CD4-positive, alpha-beta memory T cell (primary cell): ENCODE measurements around the gene ST3GAL6. TPM values are rescaled to one million over a fixed set of nuclear protein-coding genes. Genes with fewer than 3 reads are reported as not detected.

Experiments
- CTCF ChIA-PET: fragments of 350-600 bp; sonication (Branson Sonifier 250); formaldehyde crosslinking; loops from one replicate; lab custom pipeline; 2021; ENCODE audit warnings: inconsistent platforms; ENCODE audit not compliant: partially characterized antibody; lab: Charles Lee
- POLR2A ChIA-PET: fragments of 350-600 bp; sonication (Branson Sonifier 250); formaldehyde crosslinking; loops from one replicate; lab custom pipeline; 2021; ENCODE audit not compliant: partially characterized antibody; lab: Charles Lee
- DNase-seq, 5 donors: peaks; one replicate each; pipeline versions ENCODE4 v3.0.0 to v3.0.0-alpha.2; 2020 to 2022; ENCODE audit warnings: mixed read lengths in 1 of 5
- H3K27ac ChIP-seq: one replicate; pipeline ENCODE4 v1.7.0; 2013; ENCODE audit warnings: low read depth, low read length
- H3K27me3 ChIP-seq: 2 replicates; pipeline ENCODE4 v1.7.0; 2013; ENCODE audit warnings: mild to moderate bottlenecking, low read length, moderate library complexity; ENCODE audit not compliant: insufficient read depth
- H3K36me3 ChIP-seq: 2 replicates; pipeline ENCODE4 v1.7.0; 2013; ENCODE audit warnings: mild to moderate bottlenecking, low read length, moderate library complexity; ENCODE audit not compliant: insufficient read depth
- H3K4me1 ChIP-seq: 2 replicates; pipeline ENCODE4 v1.7.0; 2013; ENCODE audit warnings: mild to moderate bottlenecking, low read length, moderate library complexity; ENCODE audit not compliant: insufficient read depth
- H3K4me3 ChIP-seq, 2 donors: one replicate each; pipeline ENCODE4 v1.7.0; 2013; ENCODE audit warnings: low read length in 2 of 2, mild to moderate bottlenecking in 1 of 2
- H3K9me3 ChIP-seq, 2 donors: one replicate each; pipeline ENCODE4 v1.7.0; 2013; ENCODE audit warnings: low read length in 2 of 2, control low read depth in 1 of 2; ENCODE audit not compliant: control insufficient read depth in 1 of 2
- H3K27ac Mint-ChIP-seq, 7 donors: one replicate each; pipeline ENCODE4 v1.8.0; 2020 to 2021; ENCODE audit warnings: mixed read lengths in 7 of 7, mild to moderate bottlenecking in 6 of 7, inconsistent platforms in 3 of 7, moderate library complexity in 3 of 7
- H3K27me3 Mint-ChIP-seq, 2 donors: one replicate each; pipeline ENCODE4 v1.8.0; 2020 to 2021; ENCODE audit warnings: mixed read lengths in 2 of 2
- H3K36me3 Mint-ChIP-seq, 2 donors: one replicate each; pipeline ENCODE4 v1.8.0; 2020 to 2021; ENCODE audit warnings: mixed read lengths in 2 of 2, inconsistent platforms in 1 of 2, mild to moderate bottlenecking in 1 of 2
- H3K4me1 Mint-ChIP-seq, 4 donors: one replicate each; pipeline ENCODE4 v1.8.0; 2020 to 2021; ENCODE audit warnings: mixed read lengths in 4 of 4, mild to moderate bottlenecking in 1 of 4
- H3K4me3 Mint-ChIP-seq, 8 donors: one replicate each; pipeline ENCODE4 v1.8.0; 2020 to 2021; ENCODE audit warnings: mixed read lengths in 8 of 8, mild to moderate bottlenecking in 7 of 8, moderate library complexity in 6 of 8, inconsistent platforms in 3 of 8
- H3K9me3 Mint-ChIP-seq, 8 donors: one replicate each; pipeline ENCODE4 v1.8.0; 2020 to 2021; ENCODE audit warnings: mixed read lengths in 8 of 8, mild to moderate bottlenecking in 5 of 8, inconsistent platforms in 3 of 8, moderate library complexity in 1 of 8
- intact Hi-C: fragments of 100-400 bp; cut with micrococcal nuclease; formaldehyde crosslinking; loops from one replicate; pipeline ENCODE4 v1.15.1; 2023
- polyA plus RNA-seq, 2 donors: library from polyadenylated mRNA; unstranded; fragments of 300-500 nt; fragmentation: Illumina TruSeq; gene quantifications; one replicate each; pipeline ENCODE4 v1.2.3, GENCODE V29; 2021
- total RNA-seq, 2 experiments: library from RNA; stranded (reverse); gene quantifications; one replicate each; pipeline ENCODE4 v1.2.3, GENCODE V29; 2021

ST3GAL6 gene
- total and polyA plus RNA-seq, 4 experiments from 2014 or later: 0.15 to 1.3 (median 0.50) TPM; not detected in 1

DNA sequence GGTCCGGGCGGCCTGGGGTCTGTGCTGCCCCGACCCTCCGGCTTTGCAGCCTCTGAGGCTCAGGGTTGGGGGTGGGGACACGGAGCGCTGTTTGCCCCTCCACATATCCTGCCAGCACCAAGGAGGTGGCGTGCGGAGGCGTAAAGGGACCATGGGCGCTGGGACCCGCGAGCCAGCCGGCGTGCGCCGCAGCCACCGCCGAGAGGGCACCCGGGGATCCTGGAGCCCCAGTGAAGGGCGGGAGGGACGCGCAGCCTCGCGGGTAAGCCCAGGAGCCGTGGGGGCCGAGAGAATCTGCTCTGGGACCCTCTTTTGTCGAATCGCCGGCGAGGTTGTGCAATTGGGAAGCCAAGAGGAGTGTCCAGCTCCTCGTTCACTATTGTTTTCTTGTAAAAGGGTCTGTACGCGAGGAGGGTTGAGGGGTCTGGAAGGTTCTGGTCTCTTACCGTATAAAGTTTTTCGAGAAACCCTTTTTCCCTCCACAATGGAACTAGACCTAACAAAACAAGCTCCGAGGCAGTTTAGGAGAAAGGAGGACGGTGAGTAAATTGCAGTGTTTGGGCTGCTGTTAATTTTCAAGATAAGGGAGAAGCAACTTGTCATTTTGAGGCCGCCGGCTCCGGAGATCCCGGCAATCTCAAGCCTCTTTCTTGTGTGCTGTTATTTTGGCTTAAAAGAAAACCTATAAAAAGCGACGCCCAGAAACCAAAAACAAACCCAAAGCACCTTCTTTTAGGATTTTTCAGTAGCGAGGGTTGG lies 29.9 kb upstream of the ST3GAL6 start:
- Histone ChIP-seq H3K36me3 (no peaks in the 10 kb centered on the region), H3K4me1 (peaks cover 25% of the 10 kb centered on the region), H3K27me3 (peaks cover 20% of the 10 kb centered on the region), H3K9me3 (no peaks in the 10 kb centered on the region), H3K27ac (no peak overlapping the region), H3K4me3 (no peak overlapping the region)
- H3K4me3 Mint-ChIP-seq: peak overlapping the region; percentile 69 to 82 (median 78)
- intact Hi-C loops: no loop called here
- H3K4me1 Mint-ChIP-seq: peaks cover 13 to 19% (median 16%) of the 10 kb centered on the region in 4 donors
- peaks cover 37 to 39% of the 10 kb centered on the region in 2 donors for H3K27me3 Mint-ChIP-seq
- no peaks in the 10 kb centered on the region for H3K36me3 Mint-ChIP-seq
- H3K9me3 Mint-ChIP-seq: peaks cover 0 to 1% (median 0%) of the 10 kb centered on the region in 8 donors
- no peak for DNase-seq
- ChIA-PET POLR2A (no interaction called here), CTCF (no interaction called here)
- no peak overlapping the region for H3K27ac Mint-ChIP-seq

DNA sequence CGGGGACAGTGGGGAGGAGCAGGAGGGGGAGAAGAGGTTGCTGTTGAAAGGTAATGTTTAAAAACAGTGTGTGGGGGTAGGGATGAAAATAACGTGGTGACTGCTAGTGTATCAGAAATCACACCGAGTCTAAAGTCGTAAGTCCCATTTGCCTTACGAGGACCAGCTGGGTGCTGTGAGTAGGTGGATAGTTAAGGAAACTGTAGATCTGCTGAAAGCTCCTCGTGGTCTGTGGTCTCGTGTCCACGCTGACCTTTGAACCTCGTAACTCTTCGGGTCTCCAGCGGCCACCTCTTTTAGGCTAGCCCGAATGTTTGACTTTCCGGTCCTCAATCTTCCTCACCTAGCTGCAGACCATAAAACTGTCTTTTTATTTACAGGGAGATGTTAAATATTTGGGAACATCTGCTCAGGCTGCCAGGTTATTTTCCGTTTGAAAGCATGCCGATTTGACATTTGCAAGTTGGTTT lies 29.3 kb upstream of the ST3GAL6 start:
- no peaks in the 10 kb centered on the region for H3K36me3 ChIP-seq
- H3K4me3 Mint-ChIP-seq: peak overlapping the region; percentile 2 to 82 (median 76)
- POLR2A ChIA-PET: no interaction called here

DNA sequence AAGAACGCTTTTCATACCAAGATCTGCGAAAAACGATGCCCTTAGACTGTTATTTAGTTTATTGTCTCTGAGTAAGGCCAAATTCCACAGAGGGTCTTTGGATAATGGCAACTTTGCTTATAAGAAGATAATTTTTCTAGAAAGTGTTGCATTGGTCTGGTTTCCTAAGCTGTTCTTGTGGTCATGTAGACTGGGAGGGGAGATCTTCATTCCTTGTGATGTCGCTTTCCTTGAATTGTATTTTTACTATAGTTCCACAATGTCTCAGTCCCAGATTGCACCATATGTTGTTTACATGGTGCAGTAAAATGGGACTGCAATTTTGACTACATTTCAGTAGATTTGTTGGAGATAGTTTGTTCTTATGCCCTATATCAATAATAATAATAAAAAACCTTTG lies 28.8 kb upstream of the ST3GAL6 start:
- Mint-ChIP-seq H3K36me3 (no peaks in the 10 kb centered on the region), H3K9me3 (peaks cover 0 to 1% (median 0%) of the 10 kb centered on the region in 8 donors), H3K4me3 (peak overlapping the region in 7 of 8 donors; percentile 69 to 82 (median 77)), H3K27ac (no peak overlapping the region), H3K4me1 (peaks cover 13 to 19% (median 16%) of the 10 kb centered on the region in 4 donors), H3K27me3 (peaks cover 34 to 39% of the 10 kb centered on the region in 2 donors)
- CTCF ChIA-PET: no interaction called here
- Histone ChIP-seq H3K4me1 (peaks cover 25% of the 10 kb centered on the region), H3K4me3 (no peak overlapping the region), H3K27me3 (peaks cover 20% of the 10 kb centered on the region), H3K36me3 (no peaks in the 10 kb centered on the region), H3K27ac (no peak overlapping the region), H3K9me3 (no peaks in the 10 kb centered on the region)
- intact Hi-C loops: no loop called here
- POLR2A ChIA-PET: no interaction called here
- no peak for DNase-seq

More for the DNA sequence above, 29.3 kb upstream of the ST3GAL6 start:
- Mint-ChIP-seq H3K9me3 (peaks cover 0 to 1% (median 0%) of the 10 kb centered on the region in 8 donors), H3K27ac (no peak overlapping the region), H3K36me3 (no peaks in the 10 kb centered on the region), H3K4me1 (peaks cover 13 to 19% (median 16%) of the 10 kb centered on the region in 4 donors), H3K27me3 (peaks cover 34 to 39% of the 10 kb centered on the region in 2 donors)
- no peak overlapping the region for H3K4me3 ChIP-seq
- peaks cover 25% of the 10 kb centered on the region for H3K4me1 ChIP-seq
- intact Hi-C loops: no loop called here
- H3K27me3 ChIP-seq: peaks cover 20% of the 10 kb centered on the region
- CTCF ChIA-PET: no interaction called here
- H3K27ac ChIP-seq: no peak overlapping the region
- H3K9me3 ChIP-seq: no peaks in the 10 kb centered on the region
- DNase-seq: no peak

DNA sequence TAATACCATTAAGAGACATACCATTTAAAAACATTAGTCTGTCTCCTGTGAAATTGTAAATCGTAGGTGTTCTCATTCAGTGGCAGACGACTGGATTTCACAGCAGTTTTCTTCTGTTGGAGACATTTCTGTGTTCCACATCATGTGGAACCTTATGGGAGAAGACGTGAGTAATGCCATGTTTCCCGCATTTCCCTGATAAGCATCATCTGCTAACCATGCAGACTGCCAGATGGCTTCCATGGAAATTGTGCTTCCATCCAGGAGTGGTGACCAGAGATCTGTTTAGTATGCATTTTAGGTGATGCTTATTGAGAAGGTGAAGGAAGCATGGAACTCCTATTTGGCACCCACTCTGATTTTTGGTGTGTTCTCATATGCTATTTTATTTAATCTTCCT lies 28.4 kb upstream of the ST3GAL6 start:
- no peaks in the 10 kb centered on the region for H3K36me3 Mint-ChIP-seq

GRCh38 chr3:98735296-98735695 lies 27.8 kb upstream of the ST3GAL6 start:
- ChIA-PET POLR2A (no interaction called here), CTCF (no interaction called here)
- H3K27me3 ChIP-seq: peaks cover 20% of the 10 kb centered on the region
- H3K4me1 ChIP-seq: peaks cover 25% of the 10 kb centered on the region
- H3K9me3 ChIP-seq: no peaks in the 10 kb centered on the region
- no peaks in the 10 kb centered on the region for H3K36me3 ChIP-seq
- H3K27ac ChIP-seq: no peak overlapping the region
- intact Hi-C loops: no loop called here
- peaks cover 13 to 19% (median 16%) of the 10 kb centered on the region in 4 donors for H3K4me1 Mint-ChIP-seq
- no peaks in the 10 kb centered on the region for H3K36me3 Mint-ChIP-seq
- H3K4me3 ChIP-seq: no peak overlapping the region
- H3K4me3 Mint-ChIP-seq: no peak overlapping the region
- no peak for DNase-seq
- no peaks in the 10 kb centered on the region for H3K9me3 Mint-ChIP-seq
- H3K27me3 Mint-ChIP-seq: peaks cover 29 to 37% of the 10 kb centered on the region in 2 donors
- no peak overlapping the region for H3K27ac Mint-ChIP-seq

More for the DNA sequence above, 28.4 kb upstream of the ST3GAL6 start:
- Mint-ChIP-seq H3K4me1 (peaks cover 13 to 19% (median 16%) of the 10 kb centered on the region in 4 donors), H3K9me3 (no peaks in the 10 kb centered on the region), H3K27ac (no peak overlapping the region), H3K4me3 (peak overlapping the region in 1 of 8 donors; percentile 23), H3K27me3 (peaks cover 31 to 37% of the 10 kb centered on the region in 2 donors)
- H3K27me3 ChIP-seq: peaks cover 20% of the 10 kb centered on the region
- DNase-seq: no peak
- H3K9me3 ChIP-seq: no peaks in the 10 kb centered on the region
- peaks cover 25% of the 10 kb centered on the region for H3K4me1 ChIP-seq
- intact Hi-C loops: no loop called here
- ChIA-PET POLR2A (no interaction called here), CTCF (no interaction called here)
- H3K27ac ChIP-seq: no peak overlapping the region
- no peaks in the 10 kb centered on the region for H3K36me3 ChIP-seq
- H3K4me3 ChIP-seq: no peak overlapping the region

GRCh38 chr3:98735761-98736269 lies 27.3 kb upstream of the ST3GAL6 start:
- Histone ChIP-seq H3K4me3 (no peak overlapping the region), H3K27me3 (peaks cover 17% of the 10 kb centered on the region), H3K4me1 (peaks cover 25% of the 10 kb centered on the region), H3K27ac (no peak overlapping the region), H3K9me3 (no peaks in the 10 kb centered on the region), H3K36me3 (no peaks in the 10 kb centered on the region)
- H3K27me3 Mint-ChIP-seq: peaks cover 25 to 32% of the 10 kb centered on the region in 2 donors
- peaks cover 13 to 19% (median 16%) of the 10 kb centered on the region in 4 donors for H3K4me1 Mint-ChIP-seq
- CTCF ChIA-PET: no interaction called here
- intact Hi-C loops: no loop called here
- no peak overlapping the region for H3K27ac Mint-ChIP-seq
- POLR2A ChIA-PET: no interaction called here
- no peaks in the 10 kb centered on the region for H3K9me3 Mint-ChIP-seq
- no peak for DNase-seq
- H3K4me3 Mint-ChIP-seq: no peak overlapping the region
- no peaks in the 10 kb centered on the region for H3K36me3 Mint-ChIP-seq

DNA sequence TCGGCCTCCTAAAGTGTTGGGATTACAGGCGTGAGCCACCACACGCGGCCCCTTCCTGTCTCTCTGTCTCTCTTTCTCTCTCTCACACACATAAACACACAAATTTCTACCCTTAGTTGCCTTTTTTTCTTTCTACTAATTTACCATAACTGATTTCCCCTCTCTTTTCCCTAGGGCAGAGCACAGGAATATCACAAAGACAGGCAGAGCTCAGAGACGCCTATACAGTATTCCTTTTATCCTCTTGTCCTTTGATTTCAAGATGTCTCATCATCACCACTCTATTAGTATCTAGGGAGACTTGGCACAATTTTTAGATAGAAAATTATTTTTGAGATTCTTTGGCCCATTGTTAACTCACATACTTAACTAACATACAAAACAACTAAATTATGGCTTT lies 25.8 kb upstream of the ST3GAL6 start:
- Histone ChIP-seq H3K9me3 (no peaks in the 10 kb centered on the region), H3K4me3 (no peak overlapping the region), H3K4me1 (peaks cover 18% of the 10 kb centered on the region), H3K27ac (no peak overlapping the region), H3K36me3 (no peaks in the 10 kb centered on the region), H3K27me3 (peaks cover 12% of the 10 kb centered on the region)
- Mint-ChIP-seq H3K9me3 (no peaks in the 10 kb centered on the region), H3K4me1 (peaks cover 10 to 13% (median 12%) of the 10 kb centered on the region in 4 donors), H3K36me3 (no peaks in the 10 kb centered on the region), H3K27me3 (peaks cover 21 to 25% of the 10 kb centered on the region in 2 donors), H3K4me3 (no peak overlapping the region), H3K27ac (no peak overlapping the region)
- intact Hi-C loops: no loop called here
- DNase-seq: no peak
- ChIA-PET POLR2A (no interaction called here), CTCF (no interaction called here)
